ENCODE measurements around the gene MYH9. TPM values are rescaled to one million over a fixed set of nuclear protein-coding genes. Genes with fewer than 3 reads are reported as not detected.
A peak's percentile ranks its signal among the peaks of the same experiment; 100 is the strongest.

MYH9 gene
- total RNA-seq, 1 donor from 2014 or later = 122 TPM

DNA sequence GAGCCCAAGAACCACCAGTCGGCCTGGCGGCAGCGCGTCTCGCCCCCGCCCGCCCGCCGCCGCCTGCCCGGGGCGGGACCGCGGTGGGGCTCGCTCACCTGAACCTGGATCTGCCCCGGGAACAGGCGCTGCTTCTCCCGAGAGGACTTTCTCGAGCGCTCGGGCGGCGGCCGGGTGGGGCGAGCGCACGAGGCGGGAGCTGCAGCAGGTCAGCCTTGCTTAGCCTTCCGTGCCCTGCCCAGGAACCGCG, 133 bp downstream of the MYH9 start:
- peaks cover 24% of the 10 kb centered on the region for H3K4me1 Mint-ChIP-seq (ENCODE audit: low read depth, unreplicated experiment)
- H3K9me3 Mint-ChIP-seq (ENCODE audit: unreplicated experiment) = peaks cover 4% of the 10 kb centered on the region
- H3K27ac Mint-ChIP-seq (ENCODE audit: unreplicated experiment) = no peak overlapping the region
- H3K36me3 Mint-ChIP-seq (ENCODE audit: unreplicated experiment) = no peaks in the 10 kb centered on the region
- no peak overlapping the region for H3K4me3 Mint-ChIP-seq (ENCODE audit: unreplicated experiment)
- DNase-seq = no peak
- H3K27me3 Mint-ChIP-seq (ENCODE audit: unreplicated experiment) = peaks cover 4% of the 10 kb centered on the region
- TF ChIP-seq, protein P1, sequence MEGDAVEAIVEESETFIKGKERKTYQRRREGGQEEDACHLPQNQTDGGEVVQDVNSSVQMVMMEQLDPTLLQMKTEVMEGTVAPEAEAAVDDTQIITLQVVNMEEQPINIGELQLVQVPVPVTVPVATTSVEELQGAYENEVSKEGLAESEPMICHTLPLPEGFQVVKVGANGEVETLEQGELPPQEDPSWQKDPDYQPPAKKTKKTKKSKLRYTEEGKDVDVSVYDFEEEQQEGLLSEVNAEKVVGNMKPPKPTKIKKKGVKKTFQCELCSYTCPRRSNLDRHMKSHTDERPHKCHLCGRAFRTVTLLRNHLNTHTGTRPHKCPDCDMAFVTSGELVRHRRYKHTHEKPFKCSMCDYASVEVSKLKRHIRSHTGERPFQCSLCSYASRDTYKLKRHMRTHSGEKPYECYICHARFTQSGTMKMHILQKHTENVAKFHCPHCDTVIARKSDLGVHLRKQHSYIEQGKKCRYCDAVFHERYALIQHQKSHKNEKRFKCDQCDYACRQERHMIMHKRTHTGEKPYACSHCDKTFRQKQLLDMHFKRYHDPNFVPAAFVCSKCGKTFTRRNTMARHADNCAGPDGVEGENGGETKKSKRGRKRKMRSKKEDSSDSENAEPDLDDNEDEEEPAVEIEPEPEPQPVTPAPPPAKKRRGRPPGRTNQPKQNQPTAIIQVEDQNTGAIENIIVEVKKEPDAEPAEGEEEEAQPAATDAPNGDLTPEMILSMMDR (IDR thresholded peaks at IDR 0.05; ENCODE audit: partially characterized antibody, unreplicated experiment) = no peak

DNA sequence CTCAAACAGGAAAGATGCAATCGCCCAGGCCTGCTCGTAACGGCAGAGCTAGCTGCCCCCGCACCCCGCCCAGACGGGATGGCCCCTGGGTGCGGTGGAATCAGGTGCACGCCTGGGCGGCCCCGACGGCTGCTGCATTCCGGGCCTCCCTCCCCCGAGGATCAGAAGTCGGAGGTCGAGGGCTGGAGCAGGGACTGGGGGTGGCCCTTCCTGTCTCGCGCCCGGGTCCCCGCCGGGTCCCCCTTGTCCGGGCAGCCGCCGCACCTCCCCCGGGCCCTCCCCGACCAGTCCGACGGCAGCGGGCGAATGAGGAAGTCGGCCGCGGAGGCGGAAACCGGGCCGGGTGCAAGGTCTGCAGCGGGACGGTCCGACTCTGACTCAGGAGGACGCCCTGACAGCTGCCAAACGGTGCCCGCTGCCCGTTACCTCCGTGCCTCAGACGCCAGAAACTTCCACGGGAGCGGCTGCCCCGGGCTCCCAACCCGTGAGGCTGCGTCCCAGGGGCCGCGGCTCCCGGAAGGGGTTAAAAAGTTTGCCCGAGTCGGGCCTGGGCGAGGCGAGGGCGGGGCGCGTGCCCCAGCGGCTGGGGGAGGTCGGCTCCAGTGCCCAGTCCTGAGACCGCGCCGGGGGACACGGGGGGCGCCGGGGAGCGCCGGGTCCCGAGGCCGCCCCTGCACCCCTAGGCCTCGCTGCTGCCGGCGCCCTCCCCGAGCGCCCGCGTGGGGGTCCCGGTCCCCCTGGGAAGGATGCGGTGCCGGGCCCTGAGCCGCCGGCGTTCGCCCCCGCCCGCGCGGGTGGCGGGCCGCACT, 663 bp downstream of the MYH9 start:
- peaks cover 24% of the 10 kb centered on the region for H3K4me1 Mint-ChIP-seq (ENCODE audit: low read depth, unreplicated experiment)
- peak; percentile 48 for DNase-seq

DNA sequence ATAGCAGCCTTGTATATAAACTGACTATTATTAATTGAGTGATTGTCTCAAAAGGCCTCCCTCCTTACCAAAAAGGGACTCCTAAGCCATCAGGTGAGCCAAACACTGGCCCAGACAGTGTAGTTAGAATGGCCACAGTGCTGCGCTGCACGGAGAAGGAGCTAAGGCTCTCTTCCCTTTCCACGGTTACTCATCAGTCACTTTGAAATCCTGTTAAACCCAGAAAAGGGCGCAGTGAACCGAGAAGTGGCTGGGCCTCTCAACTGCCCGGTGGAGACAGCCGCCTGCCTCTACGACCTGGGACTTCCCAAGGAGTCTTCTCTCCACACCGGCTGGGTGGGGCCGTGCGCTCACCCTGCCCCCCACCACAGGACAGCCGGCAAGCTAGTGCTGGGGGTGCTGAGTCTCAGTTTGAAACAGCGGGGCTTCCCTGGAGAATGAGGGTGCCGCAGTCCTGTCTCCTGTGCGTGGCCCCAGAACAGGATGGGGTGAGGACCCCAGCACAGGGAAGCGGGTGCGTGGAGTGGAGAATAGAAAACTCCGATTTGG, 1.3 kb downstream of the MYH9 start:
- Mint-ChIP-seq H3K4me3 (ENCODE audit: unreplicated experiment) (peak overlapping the region; percentile 94), H3K9me3 (ENCODE audit: unreplicated experiment) (peaks cover 4% of the 10 kb centered on the region), H3K27ac (ENCODE audit: unreplicated experiment) (no peak overlapping the region), H3K27me3 (ENCODE audit: unreplicated experiment) (peaks cover 4% of the 10 kb centered on the region), H3K36me3 (ENCODE audit: unreplicated experiment) (no peaks in the 10 kb centered on the region), H3K4me1 (ENCODE audit: low read depth, unreplicated experiment) (peaks cover 19% of the 10 kb centered on the region)
- TF ChIP-seq, protein P1 (IDR thresholded peaks at IDR 0.05; ENCODE audit: partially characterized antibody, unreplicated experiment) = no peak
- no peak for DNase-seq

More for the DNA sequence above, 663 bp downstream of the MYH9 start:
- TF ChIP-seq, protein P1 (IDR thresholded peaks at IDR 0.05; ENCODE audit: partially characterized antibody, unreplicated experiment) = no peak
- H3K27ac Mint-ChIP-seq (ENCODE audit: unreplicated experiment) = no peak overlapping the region
- peak overlapping the region; percentile 94 for H3K4me3 Mint-ChIP-seq (ENCODE audit: unreplicated experiment)
- peaks cover 4% of the 10 kb centered on the region for H3K27me3 Mint-ChIP-seq (ENCODE audit: unreplicated experiment)
- H3K36me3 Mint-ChIP-seq (ENCODE audit: unreplicated experiment) = no peaks in the 10 kb centered on the region
- H3K9me3 Mint-ChIP-seq (ENCODE audit: unreplicated experiment) = peaks cover 4% of the 10 kb centered on the region

DNA sequence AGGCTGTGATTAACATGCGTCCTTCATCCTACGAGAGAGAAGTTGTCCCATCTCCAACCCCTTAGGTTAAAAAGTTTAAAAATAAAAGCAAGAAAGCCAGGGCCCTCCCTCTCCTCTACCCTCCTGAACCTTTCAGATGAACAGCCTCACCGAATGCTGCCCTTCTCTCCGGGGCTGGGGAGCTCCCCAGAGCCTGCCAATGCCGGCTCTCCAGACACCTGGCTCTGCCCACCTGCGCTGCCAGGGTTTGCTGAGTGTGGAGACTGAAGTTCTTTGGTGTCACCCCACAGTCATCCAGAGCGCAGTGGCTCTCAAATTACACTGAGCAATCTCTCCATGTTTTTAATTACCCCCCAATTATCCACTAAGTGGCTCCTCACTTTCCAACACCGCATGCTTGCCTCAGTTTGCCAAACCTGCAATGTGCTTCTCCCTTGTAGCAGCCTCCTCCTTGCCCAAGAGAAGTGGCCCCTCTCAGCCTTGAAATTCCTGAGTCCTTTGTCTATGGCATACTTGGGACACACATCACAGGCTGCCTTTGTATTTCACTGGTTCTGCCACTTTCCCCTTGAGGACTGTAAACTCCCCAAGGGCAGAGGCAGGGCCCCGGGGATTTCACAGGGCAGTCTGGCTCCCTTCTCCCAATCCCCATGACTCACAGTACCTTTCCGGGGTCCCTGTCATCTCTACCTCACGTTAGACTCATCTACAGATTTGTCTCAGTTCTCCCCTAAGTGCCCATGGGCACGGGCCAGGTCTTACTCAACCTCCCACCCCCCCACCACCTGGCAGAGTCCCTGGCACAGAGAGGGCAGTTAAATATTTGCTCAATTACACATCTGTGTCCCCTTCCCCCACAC, 2.0 kb downstream of the MYH9 start:
- H3K4me3 Mint-ChIP-seq (ENCODE audit: unreplicated experiment) = peak overlapping the region; percentile 94
- peaks cover 4% of the 10 kb centered on the region for H3K9me3 Mint-ChIP-seq (ENCODE audit: unreplicated experiment)
- peaks cover 19% of the 10 kb centered on the region for H3K4me1 Mint-ChIP-seq (ENCODE audit: low read depth, unreplicated experiment)
- H3K36me3 Mint-ChIP-seq (ENCODE audit: unreplicated experiment) = no peaks in the 10 kb centered on the region
- TF ChIP-seq, protein P1 (IDR thresholded peaks at IDR 0.05; ENCODE audit: partially characterized antibody, unreplicated experiment) = no peak
- H3K27me3 Mint-ChIP-seq (ENCODE audit: unreplicated experiment) = peaks cover 4% of the 10 kb centered on the region
- no peak for DNase-seq
- peak overlapping the region; percentile 80 for H3K27ac Mint-ChIP-seq (ENCODE audit: unreplicated experiment)

Data from glutamatergic neuron (in vitro differentiated cells).